Esophagus squamous epithelium (tissue), 4 donors: ENCODE measurements around the gene CEP76.

Experiments
- CTCF ChIP-seq, 6 experiments: fragments of 450-650 bp in 4 of 6; fragments of 200-600 bp in 2 of 6; sonication (generic) in 2 of 6; IDR thresholded peaks; one replicate each; pipeline ENCODE4 v1.5.1; 2016 to 2019; ENCODE audit warnings: antibody characterized with exemption in 6 of 6, mild to moderate bottlenecking in 4 of 6, moderate library complexity in 4 of 6
- POLR2A ChIP-seq, 4 donors: fragments of 450-650 bp; IDR thresholded peaks; one replicate each; pipeline ENCODE4 v1.6.1; 2017; ENCODE audit warnings: antibody characterized with exemption in 4 of 4, mild to moderate bottlenecking in 4 of 4, moderate library complexity in 3 of 4

GRCh38 chr18:12726331-12726730 is 23.8 kb upstream of the CEP76 start:
- TF ChIP-seq POLR2A (IDR thresholded peaks at IDR 0.05), result no peak
- TF ChIP-seq CTCF (IDR thresholded peaks at IDR 0.05), result no peak
